Colon (tissue), 2 donors: ENCODE measurements around the gene UBE3C.

Experiments used
- FAIRE-seq: peaks from 2 replicates; lab custom pipeline; 2012; peaks lifted over from hg19 to GRCh38; lab: Jason Lieb, UNC
- donor health status: control.
- donor health status: control.

The UBE3C gene

GRCh38 chr7:157177333-157177982 lies 38.7 kb downstream of the UBE3C start:
- FAIRE-seq: no peak

GRCh38 chr7:157177983-157178381 lies 39.3 kb downstream of the UBE3C start:
- no peak for FAIRE-seq

- FAIRE-seq: no peak
Observed at GRCh38 chr7:157183832-157184231, 45.1 kb downstream of the UBE3C start.

DNA sequence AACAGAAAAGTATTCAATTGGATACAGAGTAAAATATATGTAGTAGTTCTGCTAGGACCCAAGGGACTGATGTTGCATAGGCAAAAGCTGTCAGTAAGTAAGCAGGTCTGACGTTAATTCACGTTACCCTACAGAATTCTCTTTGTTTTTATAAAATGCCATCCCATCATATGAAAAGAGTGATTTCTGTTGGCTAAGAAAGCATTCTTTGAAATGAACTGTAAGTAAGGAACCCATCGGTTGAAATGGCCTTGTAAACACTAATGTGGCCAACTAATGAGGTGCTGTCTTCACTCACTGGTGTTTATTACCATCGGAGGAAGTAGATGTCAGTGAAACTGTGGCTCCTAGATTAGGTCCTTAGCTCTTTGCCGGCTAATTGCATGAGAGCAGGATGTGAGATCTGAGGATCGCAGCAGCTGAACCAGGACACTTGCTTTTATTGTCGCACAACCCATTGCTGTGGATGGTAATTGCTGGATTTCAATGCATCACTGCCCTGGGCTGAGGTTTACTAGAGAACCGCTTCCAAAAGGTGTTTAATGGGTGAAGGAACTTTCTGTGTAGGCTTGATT lies 49.5 kb downstream of the UBE3C start:
- FAIRE-seq: no peak

GRCh38 chr7:157189405-157189804 lies 50.7 kb downstream of the UBE3C start:
- no peak for FAIRE-seq

- FAIRE-seq: no peak
Observed at GRCh38 chr7:157192861-157193260, 54.1 kb downstream of the UBE3C start.

- no peak for FAIRE-seq
Observed at GRCh38 chr7:157193274-157193673, 54.5 kb downstream of the UBE3C start.

- FAIRE-seq: no peak
Observed at GRCh38 chr7:157194948-157195347, 56.2 kb downstream of the UBE3C start.

- no peak for FAIRE-seq
Observed at GRCh38 chr7:157195868-157196267, 57.1 kb downstream of the UBE3C start.

- no peak for FAIRE-seq
Observed at GRCh38 chr7:157204134-157204533, 65.4 kb downstream of the UBE3C start.

DNA sequence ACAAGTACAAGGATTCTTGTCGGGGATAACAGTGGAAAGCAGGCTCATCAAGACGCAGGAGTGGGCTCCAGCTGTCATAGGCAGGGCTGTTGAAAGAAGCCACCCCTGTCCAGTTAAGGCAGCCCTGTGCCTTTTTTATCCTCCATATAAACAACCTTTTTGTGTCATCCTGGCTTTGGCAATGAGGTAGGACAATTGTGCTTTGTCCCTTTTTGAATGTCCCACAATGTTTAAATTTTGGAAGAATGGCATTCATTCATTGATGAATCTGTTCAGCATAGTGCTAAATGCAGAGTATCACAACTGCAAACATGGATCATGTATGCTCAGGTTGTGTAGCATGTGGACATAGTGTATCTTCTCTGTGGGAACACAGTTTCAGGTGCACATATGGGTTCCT lies 66.7 kb downstream of the UBE3C start:
- no peak for FAIRE-seq

- FAIRE-seq: no peak
Observed at GRCh38 chr7:157208571-157209413, 70.1 kb downstream of the UBE3C start.

DNA sequence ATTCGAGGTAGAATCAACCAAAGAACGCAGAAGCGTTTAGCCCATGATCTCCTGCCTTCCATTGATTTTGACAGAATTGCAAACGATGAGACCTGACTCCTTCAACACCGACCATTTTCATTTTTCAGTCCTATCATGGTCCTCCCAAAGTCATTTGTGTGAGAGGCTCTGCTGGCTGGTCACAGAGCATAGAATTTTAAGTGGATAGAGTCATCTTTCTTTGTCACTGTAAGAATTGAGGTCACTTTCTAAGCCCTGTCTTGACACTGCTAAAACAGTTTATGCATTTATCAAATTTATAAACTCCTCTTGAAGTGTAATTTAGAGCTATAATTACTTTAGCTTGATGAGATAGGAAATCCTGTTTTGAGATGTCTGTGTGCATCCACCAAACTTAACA lies 72.0 kb downstream of the UBE3C start:
- FAIRE-seq: no peak

DNA sequence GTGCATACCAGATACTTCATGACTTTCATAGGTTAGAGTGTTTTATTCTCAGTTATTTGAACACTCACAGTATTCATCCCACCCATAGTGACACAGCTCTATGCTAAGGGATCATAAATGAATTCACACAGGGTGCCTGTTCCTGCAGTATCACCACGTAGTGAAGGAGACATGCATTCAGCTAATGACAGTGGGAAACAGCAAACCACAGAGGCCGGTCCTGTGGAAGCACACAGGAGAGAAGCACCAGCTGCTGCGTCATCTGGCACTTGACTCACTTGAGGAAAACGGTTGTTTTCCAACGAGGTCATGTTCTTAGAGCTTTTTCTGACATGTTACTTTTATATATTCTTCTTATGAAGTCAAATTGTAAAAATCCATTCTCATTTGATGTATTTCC lies 73.0 kb downstream of the UBE3C start:
- FAIRE-seq: no peak

DNA sequence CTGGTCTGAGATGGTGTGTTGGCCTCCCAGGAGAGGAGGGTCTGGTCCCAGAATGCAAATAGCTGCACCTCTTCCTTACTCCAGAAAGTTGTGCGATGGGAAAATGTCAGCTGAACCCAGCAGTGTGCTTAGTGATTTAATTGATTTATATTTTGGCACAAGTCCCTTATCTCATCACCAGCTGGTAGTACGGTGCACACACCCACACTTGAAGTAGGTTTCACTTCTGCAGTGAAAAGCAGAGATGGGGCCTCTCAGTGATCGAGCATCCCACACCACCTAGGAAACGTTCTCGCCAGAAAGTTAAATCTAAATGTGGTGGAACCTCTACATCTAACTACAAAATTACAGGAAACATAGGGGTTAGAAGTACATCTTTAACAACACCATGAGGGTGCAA lies 80.4 kb downstream of the UBE3C start:
- FAIRE-seq: no peak

DNA sequence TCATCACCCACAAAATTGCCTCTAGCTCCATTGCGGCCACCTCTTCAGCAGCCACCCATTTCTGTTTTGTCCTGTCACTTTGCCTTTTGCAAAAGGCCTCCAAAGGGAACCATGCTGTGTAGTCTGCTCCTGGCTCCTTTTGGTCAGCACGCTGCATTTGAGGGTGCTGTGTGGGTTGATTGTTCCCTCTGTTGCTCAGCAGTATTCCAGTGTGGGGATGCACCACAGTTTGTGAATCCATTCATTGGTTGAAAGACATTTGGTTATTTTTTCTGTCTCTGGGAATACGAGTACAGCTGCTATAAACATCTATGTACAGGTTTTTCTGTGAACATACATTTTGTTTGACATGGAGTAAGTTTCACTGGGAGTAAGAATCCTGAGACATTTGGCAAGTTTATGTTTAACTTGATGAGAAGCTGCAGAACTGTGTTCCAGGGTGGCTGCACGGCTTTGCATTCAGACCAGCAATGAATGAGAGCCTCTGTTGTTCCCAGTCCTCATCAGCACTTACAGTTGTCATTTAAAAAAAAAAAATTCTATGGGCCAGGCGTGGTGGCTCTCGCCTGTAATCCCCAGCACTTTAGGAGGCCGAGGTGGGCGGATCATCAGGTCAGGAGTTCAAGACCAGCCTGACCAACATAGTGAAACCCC lies 82.3 kb downstream of the UBE3C start:
- no peak for FAIRE-seq

DNA sequence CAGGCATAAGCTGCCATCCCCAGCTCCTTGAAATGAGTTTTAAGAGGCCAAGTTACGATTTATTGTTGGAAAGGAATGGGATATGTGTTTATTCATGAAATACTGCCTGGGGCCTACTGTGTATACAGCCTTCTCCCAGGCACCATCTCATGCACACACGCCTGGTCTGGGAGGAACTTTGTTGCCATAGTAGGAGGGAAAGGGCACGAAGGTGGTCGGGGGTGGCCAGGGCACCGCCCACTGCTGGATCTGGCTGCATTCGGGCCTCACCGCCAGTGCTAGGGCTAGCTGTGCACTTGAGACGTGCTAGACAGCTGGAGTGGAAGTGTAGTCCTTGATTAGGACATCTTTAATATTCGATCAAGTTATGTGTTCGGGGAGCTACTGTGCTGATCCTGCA lies 84.0 kb downstream of the UBE3C start:
- FAIRE-seq: no peak

GRCh38 chr7:157224627-157225026 lies 85.9 kb downstream of the UBE3C start:
- FAIRE-seq: no peak

DNA sequence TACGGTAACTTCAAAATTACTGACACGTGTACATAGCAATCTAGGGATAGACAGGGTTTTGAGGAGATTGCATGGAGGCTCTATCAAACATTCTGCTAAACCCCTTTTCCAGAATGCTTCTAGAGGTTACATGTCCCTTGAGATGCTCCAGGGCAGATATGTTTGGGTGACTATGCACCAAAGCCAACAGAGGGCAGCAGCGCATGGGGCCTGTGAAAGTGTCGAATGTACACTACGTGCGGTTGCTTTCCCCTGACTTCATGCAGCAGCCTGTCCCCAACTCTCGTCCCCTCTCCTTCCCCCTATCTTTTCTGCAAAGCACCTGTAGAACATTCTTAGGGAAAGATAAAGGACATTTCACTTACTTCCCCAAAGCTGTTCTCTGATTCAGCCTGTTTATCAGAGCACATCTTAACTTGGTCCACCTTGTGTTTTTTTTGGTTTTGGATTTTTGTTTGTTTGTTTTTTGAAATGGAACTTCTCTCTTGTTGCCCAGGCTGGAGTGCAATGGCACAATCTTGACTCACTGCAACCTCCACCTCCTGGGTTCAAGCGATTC lies 90.2 kb downstream of the UBE3C start:
- FAIRE-seq: no peak

DNA sequence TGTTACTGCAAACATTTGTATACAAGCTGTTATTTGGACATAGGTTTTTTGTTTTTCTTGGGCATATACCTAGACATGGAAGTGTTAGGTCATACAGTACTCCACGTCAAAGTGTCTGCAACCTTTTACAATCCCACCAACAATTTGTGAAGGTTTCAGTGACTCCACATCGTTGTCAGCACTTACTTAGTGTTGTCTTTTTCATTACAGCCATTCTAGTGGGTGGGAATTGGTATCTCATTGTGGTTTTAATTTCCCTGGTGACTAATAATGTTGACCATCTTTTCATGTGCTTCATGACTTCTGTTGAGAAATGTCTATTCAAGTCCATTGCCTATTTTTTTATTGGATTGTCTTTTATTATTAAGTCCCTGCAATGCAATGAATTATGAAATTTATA lies 95.0 kb downstream of the UBE3C start:
- no peak for FAIRE-seq

DNA sequence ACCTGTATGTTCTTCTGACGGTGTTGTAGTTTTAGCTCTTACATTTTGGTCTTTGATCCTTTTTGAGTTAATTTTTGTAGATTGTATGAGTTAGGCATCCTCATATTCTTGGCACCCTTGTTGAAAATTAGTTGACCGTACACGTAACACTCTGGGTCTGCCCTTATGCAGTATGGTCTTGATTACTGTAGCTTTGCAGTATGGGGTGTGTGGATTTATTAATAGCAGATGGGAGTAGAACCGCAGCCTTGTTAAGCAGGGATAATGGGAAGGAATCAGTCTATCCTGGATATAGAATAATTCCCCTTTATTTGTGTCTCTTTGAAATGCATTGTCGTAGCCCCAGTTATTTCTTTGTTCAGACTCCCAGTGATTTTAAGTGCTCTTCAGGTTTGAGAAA lies 95.5 kb downstream of the UBE3C start:
- no peak for FAIRE-seq
